NCI-H69 (cell line): ENCODE results near the gene APOM.
A peak's percentile ranks its signal among the peaks of the same experiment; 100 is the strongest.

Experiments
- DNase-seq: peaks from one replicate; lab custom pipeline; 2025; lab: John Stamatoyannopoulos, UW

Gene APOM

DNA sequence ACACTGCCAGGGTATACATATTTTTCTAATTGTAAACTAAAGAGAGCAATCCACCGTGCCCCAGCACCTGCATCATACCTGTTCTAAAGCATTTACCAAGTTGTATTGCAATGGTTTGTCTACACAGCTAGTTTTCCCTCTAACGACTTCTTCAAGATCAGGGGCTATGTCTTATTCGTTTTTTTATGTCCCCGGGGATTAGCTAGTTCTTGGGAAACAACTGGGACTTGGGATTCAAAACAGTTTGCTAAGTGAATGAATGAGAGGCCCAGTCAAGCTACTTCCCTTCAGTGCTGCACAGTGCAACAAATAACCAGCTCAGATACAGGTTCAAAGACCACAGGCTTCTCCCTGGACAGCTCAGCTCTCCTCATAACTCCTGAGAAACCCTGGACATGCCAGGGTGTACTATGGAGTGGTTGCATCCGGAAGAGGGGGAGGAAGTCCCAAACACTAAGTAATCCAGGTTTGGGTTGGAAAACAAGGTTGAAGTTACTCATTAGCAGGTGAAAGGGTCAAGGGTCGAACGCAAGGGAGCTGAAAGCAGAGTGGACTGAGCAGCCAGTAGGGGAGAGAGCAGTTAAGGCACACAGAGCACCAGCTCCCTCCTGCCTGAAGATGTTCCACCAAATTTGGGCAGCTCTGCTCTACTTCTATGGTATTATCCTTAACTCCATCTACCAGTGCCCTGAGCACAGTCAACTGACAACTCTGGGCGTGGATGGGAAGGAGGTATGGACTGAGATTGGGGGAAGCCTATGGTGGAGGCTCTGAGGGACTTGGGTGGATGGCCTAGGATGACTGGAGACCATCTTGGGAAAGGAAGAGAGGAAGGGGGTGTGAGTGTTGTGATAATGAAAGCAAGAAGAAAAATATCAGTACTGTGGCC, at the start of gene APOM:
TSS of gene APOM (plus strand) at position 546 of the 889 bp plus-strand sequence. CDS start at position 619, 73 bp downstream.
- DNase-seq, result no peak

DNA sequence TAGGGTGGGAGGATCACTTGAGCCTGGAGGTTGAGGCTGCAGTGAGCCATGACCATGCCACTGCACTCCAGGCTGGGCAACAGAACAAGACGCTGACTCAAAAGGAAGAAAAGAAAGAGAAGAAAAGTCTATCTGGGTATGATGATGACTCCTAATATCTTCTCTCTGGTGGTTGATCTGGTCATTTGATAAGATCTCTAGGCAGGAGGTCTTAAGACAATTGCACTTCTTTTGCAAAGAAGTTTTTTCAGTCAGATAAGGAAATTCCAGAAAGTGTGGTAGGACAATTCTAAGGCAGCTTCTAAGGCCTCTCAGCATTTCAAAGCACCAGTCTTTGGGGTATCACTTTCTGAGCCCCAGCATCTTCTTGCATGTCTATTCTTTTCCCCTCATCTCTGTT, 48.4 kb upstream of the APOM start:
- DNase-seq, result no peak

DNA sequence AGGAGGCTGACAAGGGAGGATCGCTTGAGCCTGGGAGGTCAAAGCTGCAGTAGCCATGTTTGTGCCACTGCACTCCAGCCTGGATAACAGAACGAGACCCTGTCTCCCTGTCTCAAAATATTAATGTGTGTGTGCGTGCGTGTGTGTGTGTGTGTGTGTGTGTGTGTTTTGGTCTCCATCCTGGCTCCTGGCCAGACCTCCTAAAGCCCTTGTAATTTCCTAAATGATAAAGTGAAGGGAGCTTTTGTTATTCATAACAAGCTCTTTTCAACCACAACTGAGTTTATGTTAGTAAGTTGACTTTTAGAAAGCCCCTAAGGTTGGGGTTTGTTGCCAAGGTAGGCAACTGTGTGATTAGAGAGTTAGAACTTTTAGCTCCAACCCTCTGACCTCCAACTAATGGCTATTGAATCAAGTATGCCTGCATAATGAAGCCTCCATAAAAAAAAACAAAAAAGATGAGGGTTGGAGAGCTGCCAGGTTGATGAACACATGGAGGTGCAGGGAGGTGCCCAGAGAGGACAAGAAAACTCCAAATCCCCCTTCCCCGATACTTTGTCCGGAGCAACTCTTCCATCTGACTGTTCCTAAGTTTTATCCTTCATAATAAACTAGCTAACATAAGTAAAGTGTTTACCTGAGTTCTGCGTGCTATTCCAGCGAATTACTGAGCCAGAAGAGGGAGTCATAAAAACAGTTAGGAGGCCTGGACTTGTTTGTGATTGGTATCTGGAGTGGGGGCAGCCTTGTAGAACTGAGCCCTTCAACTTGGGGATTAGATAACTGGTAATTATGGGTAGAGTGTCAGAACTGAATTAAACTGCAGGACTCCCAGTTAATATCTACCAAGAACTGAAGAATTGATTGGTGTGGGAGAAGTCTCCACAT, 45.9 kb upstream of the APOM start:
- peak; percentile 93 for DNase-seq

DNA sequence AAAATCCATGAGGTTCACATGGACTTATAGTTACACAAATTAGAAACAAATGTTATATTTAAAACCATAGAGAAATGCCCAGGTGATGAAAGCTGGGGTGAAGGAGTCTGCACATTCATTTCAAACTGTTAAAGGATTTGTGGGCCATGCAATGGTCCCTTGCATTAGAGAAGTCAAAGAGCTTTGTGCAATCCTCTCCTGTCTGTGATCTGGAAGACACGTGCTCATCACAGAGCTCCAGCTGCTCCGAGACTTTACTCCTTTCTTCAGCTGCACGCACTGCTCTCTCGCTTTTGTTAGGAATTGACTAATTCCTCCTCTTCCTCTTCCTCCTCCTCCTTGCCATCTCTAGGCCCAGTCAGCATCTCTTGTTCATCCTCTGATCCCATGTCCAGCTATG, 44.7 kb upstream of the APOM start:
- DNase-seq, result no peak

DNA sequence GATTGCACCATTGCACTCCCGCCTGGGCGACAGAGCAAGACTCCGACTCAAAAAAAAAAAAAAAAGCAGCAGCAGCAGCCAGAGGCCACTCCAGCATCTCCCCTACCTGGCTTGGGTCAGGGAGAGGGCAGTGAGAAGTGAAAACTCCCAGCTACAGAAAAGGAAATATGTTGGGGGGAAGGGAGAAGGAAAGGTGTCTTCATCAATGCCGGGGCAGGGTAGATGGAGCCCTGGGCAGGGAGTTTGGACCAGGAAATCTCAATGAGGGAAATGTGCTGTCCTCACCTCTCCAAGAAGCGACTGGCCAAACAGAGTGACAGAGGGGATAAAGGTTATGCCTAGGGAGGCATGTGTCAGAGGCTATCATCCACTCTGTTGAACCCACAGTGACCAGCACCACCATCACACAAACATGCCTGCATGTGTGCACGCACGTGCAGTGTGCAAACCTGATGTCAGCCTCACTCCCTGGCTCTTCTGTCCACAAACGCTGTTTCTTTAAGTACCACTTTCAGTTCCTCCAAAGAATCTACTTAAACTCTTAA, 41.5 kb upstream of the APOM start:
- DNase-seq, result no peak

DNA sequence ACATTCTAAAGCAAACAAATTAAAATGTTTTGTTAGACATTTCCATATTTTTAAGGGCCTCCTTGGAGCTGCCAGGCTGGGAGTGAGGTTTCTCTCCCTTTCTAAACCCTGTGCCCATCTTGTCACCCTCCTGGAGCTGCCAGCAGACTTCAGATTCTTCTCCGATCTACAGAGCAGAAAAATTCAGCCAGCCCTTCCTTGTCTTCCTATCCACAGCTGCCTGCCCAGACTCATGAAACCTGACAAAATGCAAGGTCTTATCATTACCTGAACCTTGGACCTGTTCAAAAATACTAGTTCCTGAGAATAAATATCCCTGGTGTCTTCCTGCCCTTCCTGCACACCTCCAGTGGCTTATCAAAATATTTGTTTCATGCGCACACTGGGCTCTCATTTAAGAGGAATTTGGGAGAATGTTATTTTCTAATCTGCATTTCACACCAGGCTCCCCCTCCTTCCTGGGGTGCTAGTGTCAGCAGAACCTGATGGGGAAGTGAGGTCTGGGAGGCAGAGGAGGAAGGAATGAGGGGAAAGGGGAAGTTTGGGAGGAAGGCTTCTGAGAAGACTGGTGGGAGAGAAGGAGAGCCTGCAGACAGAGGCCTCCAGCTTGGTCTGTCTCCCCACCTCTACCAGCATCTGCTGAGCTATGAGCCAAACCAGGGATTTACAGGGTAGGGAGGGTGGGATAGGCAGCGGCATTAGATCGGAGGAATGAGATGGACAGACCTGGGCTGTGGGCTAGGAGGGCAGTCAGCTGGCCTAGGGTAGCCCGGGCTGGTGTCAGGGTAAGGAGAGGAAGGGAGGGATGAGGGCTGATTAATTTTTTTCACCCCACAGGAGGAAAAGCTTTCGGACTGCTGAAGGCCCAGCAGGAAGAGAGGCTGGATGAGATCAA, 40.8 kb upstream of the APOM start, which contains the start of gene AIF1:
TSS of gene AIF1 (plus strand) at position 551 of the 895 bp plus-strand sequence. CDS start at position 647, 96 bp downstream.
- no peak for DNase-seq

DNA sequence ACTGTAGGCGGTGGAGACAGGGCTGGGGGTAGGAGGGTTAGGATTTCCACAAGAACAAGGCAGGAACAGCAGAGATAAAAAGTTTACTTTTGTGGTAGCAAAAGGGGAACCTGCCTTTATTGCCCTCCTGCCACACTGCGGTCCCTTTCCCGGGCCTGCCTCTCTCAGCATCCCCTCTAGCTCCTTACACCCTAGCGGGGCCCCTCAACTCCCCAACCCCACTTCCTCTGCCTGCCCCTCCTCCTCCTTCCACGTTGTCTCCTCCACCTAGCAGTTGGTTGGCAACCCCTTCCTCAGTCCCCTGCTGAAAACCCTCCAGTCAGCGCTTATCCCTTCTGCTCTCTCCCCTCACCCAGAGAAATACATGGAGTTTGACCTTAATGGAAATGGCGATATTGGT, 39.9 kb upstream of the APOM start:
- DNase-seq, result no peak

DNA sequence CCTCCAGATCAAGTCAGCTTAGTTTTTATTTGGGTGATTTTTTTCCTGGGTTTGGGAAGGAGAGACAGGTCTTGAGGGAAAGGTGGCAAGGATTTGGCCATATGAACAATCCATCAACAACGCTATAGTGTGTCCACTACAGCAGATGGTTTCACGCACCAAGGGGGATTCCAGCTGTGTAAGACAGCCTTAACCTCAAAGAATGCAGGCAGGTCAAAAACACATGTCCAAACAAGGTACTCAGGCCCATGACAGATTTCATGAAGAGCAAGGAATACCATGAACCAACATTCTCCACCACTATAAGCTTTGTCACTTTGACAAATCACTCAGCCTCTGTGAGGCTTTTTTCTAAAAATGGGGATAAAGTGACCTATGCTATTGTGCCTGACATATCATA, 38.7 kb upstream of the APOM start:
- no peak for DNase-seq

DNA sequence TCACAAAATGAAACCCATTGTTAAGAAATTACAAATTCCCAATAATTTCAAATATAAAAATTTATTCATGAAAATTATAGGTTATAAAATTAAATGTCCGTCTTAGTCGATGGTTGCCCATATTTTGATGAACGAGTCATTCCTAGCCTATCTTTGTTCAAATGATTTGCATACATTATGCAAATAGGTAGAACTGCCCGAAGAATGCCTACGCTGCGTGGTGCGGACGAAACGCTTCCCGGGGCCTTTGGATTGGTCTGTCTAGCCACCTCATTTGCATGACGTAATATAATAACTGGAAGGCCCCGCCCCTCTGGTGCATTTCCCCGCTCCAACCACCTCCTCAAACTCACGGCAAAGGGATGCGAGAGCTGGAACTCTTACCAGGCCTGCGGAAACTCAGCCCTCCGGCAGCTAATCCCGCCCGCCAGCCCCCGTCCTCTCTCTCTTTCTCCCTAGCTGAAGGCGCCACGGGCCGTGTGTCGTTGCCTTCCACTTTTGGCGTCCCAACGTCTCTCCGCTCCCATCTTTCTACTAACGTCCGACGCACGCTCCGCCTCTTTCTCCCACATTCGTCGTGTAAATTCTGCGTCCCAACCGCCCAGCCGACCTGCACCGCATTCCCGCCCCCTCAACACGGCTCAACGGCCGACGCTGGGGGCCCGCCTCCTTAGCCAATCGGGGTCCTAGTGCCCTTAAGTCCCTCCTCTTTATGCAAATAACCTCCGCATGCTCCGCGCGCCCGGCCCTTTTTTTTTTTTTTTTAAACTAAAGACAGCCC, 35.7 kb upstream of the APOM start:
- peak; percentile 99 for DNase-seq

DNA sequence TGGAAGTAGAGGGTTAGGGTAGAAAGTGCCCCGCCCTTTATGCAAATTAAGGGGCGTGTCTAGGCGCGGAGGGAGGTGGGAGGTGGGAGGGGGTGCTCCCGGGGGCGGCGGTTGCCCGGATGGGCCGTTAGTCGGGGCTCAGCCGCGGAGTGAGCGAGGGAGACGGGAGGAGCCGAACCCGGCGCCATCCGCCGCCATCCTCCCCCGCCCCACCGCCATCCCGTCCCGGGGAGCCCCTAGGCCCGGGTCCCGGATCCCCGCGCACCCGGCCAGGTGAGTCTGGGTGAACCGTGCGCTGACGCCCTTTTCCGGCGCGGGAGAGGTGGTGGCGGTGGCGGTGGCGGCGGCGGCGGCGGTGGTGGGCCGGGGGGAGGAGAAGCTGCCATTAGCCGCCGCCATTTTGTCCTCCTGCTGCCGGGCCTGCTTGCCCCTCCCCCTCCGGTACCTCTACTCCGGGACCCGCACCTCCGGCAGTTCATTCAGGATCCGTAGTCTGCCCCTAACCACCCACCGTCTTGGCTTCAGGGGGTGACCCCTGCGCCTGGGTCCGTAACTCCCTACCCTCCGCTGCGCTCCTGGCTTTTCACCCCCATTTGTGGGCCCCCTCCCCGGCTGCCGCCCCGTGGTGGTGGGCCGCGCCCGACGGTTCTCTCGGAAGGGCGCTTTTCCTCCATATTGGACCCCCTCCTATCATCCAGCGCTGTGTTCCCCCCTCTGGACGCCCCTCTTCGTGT, 34.9 kb upstream of the APOM start, which contains the start of gene PRRC2A:
TSS of gene PRRC2A (plus strand) at position 130 of the 734 bp plus-strand sequence. CDS start 2,075 bp downstream, outside the sequence.
- peak; percentile 93 for DNase-seq

DNA sequence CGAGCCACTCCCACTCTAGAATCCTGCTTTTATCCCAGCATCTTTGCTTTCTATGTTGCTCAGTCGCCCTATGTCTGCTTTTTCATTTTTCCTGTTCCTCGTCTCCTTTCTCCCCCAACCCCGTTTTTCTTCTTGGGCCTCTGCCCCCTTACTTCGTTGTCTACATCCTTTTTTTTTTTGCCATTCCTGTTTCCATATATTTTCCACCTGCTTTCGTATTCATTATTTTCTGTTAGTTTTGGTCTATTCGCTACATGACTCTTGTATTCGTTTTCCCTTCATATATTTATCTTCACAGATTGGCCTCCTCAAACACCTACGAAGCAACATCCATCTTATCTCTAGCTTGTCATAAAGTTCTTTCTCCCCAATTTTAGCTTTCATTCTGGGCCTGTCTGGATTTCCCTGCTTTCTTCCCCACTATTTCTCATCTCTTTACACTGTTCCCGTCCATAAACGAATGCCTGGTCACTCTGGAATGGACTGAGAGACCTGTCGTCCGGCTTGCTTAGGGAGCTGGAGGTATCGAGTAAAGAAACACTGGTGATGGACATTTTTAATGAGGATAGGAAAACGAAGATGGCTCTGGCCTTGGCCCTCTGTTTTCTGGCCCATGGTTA, 34.3 kb upstream of the APOM start:
- no peak for DNase-seq

DNA sequence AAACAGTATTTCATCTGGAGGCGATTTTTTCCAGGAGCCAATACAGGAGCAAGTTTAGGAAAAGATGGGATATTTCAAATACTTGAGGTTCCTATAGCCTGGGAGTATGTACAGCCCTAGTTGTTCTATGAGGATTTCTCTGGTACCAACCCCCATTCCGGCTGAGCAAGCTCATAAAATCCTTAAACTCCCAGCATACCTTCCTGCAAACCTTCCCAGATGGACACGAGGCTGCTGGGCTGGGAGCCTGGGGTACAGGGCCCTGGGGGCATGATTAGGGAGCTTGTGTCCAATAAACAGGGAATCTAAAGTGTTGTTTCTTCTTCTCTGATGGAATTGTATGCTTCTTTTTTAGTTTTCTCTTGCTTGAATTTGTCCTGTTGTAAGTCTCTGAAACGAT, 33.7 kb upstream of the APOM start:
- DNase-seq, result peak; percentile 32

DNA sequence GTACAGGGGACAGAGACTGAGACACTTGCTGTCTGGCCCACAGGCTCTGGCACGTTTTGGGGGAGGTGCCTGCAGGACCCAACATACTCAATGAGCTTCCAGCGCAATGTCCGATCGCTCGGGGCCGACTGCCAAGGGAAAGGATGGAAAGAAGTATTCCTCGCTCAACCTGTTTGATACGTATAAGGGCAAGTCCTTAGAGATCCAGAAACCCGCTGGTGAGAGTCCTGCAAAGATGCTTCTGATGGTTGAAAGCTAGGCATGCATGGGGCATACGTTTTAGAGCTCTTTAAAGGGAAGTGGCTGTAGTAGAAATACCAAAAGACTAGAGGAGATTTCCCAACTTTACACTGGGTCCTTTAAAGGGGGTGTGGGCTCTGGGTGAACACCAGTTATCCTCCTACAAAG, 33.0 kb upstream of the APOM start:
- DNase-seq, result no peak

DNA sequence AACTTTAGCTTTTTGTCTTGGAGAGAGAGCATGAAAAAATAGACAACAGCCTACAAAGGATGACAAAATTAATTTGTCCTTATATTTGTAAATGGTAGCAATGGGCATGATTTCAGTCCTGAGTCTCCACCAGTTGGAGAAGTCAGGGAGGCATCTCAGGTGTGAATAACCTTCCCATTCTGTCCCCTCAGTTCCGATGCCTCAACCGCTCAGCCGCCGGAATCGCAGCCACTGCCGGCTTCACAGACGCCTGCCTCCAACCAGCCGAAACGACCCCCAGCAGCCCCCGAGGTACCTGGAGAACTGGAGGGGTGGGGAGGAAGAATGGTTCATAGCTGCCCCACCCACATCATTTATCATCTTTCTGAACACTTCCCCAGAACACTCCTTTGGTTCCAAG, 31.6 kb upstream of the APOM start:
- DNase-seq, result no peak

DNA sequence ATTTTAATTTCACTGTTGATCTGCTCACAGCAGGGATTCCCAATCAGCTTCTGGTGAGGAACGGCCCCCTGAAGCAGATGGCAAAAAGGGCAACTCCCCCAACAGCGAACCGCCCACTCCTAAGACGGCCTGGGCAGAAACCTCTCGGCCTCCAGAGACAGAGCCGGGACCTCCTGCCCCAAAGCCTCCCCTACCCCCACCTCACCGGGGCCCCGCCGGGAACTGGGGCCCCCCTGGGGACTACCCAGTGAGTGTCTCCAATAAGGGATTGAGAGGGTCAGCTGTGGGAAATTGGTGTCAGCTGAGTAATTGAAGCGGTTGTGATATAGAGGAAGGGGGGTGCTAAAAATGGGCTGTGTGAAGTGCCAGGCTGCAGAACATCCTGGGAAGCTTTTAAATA, 28.7 kb upstream of the APOM start:
- no peak for DNase-seq

DNA sequence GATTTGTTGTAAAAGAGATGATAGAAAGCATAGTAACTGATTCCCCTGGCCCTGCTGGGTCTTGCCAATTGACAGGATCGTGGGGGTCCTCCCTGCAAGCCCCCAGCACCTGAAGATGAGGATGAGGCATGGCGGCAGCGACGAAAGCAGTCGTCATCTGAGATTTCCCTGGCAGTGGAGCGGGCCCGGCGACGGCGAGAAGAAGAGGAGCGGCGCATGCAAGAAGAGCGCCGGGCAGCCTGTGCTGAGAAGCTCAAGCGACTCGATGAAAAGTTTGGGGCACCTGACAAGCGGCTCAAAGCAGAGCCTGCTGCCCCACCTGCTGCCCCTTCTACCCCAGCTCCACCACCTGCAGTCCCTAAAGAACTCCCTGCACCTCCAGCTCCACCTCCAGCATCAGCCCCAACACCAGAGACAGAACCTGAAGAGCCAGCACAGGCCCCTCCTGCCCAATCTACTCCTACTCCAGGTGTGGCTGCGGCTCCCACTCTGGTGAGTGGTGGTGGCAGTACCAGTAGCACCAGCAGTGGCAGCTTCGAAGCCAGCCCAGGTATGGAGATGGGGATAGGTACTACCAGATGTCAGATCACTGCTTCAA, 27.9 kb upstream of the APOM start:
- DNase-seq, result no peak

DNA sequence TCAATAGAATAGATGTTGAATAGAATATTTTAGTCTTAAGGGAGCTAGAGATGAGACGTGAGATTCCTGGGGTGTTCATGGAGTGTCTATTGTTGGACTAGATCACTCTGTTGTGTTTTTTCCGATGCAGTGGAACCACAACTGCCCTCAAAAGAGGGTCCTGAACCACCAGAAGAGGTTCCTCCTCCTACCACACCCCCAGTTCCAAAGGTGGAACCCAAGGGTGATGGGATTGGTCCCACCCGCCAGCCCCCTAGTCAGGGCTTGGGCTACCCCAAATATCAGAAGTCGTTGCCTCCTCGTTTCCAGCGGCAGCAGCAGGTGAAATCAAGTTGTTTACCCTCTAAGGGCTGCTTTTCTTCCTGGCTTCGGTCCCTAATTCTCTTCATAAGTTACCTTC, 26.7 kb upstream of the APOM start:
- no peak for DNase-seq

DNA sequence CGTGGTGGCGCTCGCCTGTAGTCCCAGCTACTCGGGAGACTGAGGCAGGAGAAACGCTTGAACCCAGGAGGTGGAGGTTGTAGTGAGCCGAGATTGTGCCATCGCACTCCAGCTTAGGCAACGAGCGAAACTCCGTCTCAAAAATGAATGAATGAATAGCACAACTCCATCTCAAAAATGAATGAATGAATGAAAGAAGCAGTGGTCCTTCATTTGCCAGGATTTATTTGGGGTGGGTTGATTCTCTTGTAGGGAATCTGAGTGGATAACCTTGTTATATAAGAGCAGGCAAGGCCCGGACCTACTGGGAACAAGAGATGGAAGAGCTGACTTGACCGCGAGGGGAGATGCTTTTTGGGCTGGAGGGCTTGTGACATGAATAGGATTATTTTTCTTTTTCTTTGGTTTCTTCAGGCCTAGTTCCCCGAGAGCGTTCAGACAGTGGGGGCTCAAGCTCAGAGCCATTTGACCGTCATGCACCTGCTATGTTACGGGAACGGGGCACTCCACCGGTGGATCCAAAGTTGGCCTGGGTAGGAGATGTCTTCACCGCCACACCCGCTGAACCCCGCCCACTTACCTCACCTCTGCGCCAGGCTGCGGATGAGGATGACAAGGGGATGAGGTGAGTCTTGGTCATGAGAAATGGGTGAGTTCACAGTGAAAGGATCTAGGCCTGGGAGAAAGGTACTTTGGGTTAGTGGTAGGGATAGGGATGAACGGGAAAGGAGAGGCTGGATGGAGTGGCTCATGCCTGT, 25.3 kb upstream of the APOM start:
- no peak for DNase-seq
